HL-60 (cell line): ENCODE measurements around the gene SFRP4.

Experiments
- CTCF ChIP-seq: IDR thresholded peaks from one replicate; pipeline ENCODE4 v1.5.1; 2011; ENCODE audit warnings: low read length, control low read depth, inconsistent platforms; ENCODE audit not compliant: insufficient read depth
- GABPA ChIP-seq: IDR thresholded peaks from 2 replicates; pipeline ENCODE4 v1.6.1; 2012; ENCODE audit warnings: low read depth
- SPI1 ChIP-seq: IDR thresholded peaks from 2 replicates; pipeline ENCODE4 v1.6.1; 2012; ENCODE audit warnings: low read depth, mild to moderate bottlenecking, borderline replicate concordance

- TF ChIP-seq CTCF (no peak), SPI1 (no peak), GABPA (no peak)
Measured at GRCh38 chr7:37947138-37947940, 30.7 kb upstream of the SFRP4 start.
